ENCODE results near the gene ADA.

The ADA gene

GRCh38 chr20:44632103-44632752, 19.3 kb downstream of the ADA start:
- no peaks in the 10 kb centered on the region for H3K9me2 ChIP-seq (replicated peaks; ENCODE audit: control insufficient read depth, low read length)
- no peak for TF ChIP-seq CTCF (IDR thresholded peaks at IDR 0.05; ENCODE audit: low read depth, low read length, poor library complexity, severe bottlenecking)
- no peak for TF ChIP-seq EZH2phosphoT487 (IDR thresholded peaks at IDR 0.05; ENCODE audit: borderline replicate concordance, low read length)
- no peaks in the 10 kb centered on the region for H3K9me3 ChIP-seq (ENCODE audit: control insufficient read depth, insufficient read depth, low read length)
- no peaks in the 10 kb centered on the region for H3K79me2 ChIP-seq (ENCODE audit: control insufficient read depth, low read length)
- H3K4me2 ChIP-seq (ENCODE audit: low read length): no peak overlapping the region
- H3K4me3 ChIP-seq (ENCODE audit: low read length): no peak overlapping the region
- no peak overlapping the region for H3K27ac ChIP-seq (ENCODE audit: low read depth, low read length)
- peaks cover 7% of the 10 kb centered on the region for H3K4me1 ChIP-seq (ENCODE audit: control insufficient read depth, low read length)
- no peaks in the 10 kb centered on the region for H4K20me1 ChIP-seq (ENCODE audit: control insufficient read depth, insufficient read depth, low read depth, low read length)
- no peaks in the 10 kb centered on the region for H3F3A ChIP-seq (ENCODE audit: control insufficient read depth, insufficient read depth)
- H3K36me3 ChIP-seq (ENCODE audit: control insufficient read depth, low read length): peaks cover 7% of the 10 kb centered on the region; the same call in 1 of the 2 replicates
- no peaks in the 10 kb centered on the region for H3K27me3 ChIP-seq (ENCODE audit: control insufficient read depth, low read length)

GRCh38 chr20:44630297-44630696, 21.2 kb downstream of the ADA start:
- no peaks in the 10 kb centered on the region for H3K9me2 ChIP-seq (replicated peaks; ENCODE audit: control insufficient read depth, low read length)
- no peak overlapping the region for H3K4me3 ChIP-seq (ENCODE audit: low read length)
- H3K4me1 ChIP-seq (ENCODE audit: control insufficient read depth, low read length): peaks cover 7% of the 10 kb centered on the region
- no peaks in the 10 kb centered on the region for H3K27me3 ChIP-seq (ENCODE audit: control insufficient read depth, low read length)
- H3K4me2 ChIP-seq (ENCODE audit: low read length): no peak overlapping the region
- no peaks in the 10 kb centered on the region for H3K9me3 ChIP-seq (ENCODE audit: control insufficient read depth, insufficient read depth, low read length)
- no peaks in the 10 kb centered on the region for H4K20me1 ChIP-seq (ENCODE audit: control insufficient read depth, insufficient read depth, low read depth, low read length)
- H3F3A ChIP-seq (ENCODE audit: control insufficient read depth, insufficient read depth): no peaks in the 10 kb centered on the region
- H3K27ac ChIP-seq (ENCODE audit: low read depth, low read length): no peak overlapping the region
- H3K36me3 ChIP-seq (ENCODE audit: control insufficient read depth, low read length): peaks cover 4% of the 10 kb centered on the region; the same call in 1 of the 2 replicates
- no peaks in the 10 kb centered on the region for H3K79me2 ChIP-seq (ENCODE audit: control insufficient read depth, low read length)
- TF ChIP-seq EZH2phosphoT487 (IDR thresholded peaks at IDR 0.05; ENCODE audit: borderline replicate concordance, low read length): no peak
- no peak for TF ChIP-seq CTCF (IDR thresholded peaks at IDR 0.05; ENCODE audit: low read depth, low read length, poor library complexity, severe bottlenecking)

- Histone ChIP-seq H4K20me1 (ENCODE audit: control insufficient read depth, insufficient read depth, low read depth, low read length) (no peaks in the 10 kb centered on the region), H3K36me3 (ENCODE audit: control insufficient read depth, low read length) (peaks cover 3% of the 10 kb centered on the region; the same call in 1 of the 2 replicates), H3K9me3 (ENCODE audit: control insufficient read depth, insufficient read depth, low read length) (no peaks in the 10 kb centered on the region)
Observed at GRCh38 chr20:44629542-44629941, 22.0 kb downstream of the ADA start.

More at GRCh38 chr20:44629542-44629941, 22.0 kb downstream of the ADA start:
- H3F3A ChIP-seq (ENCODE audit: control insufficient read depth, insufficient read depth): no peaks in the 10 kb centered on the region
- no peaks in the 10 kb centered on the region for H3K9me2 ChIP-seq (replicated peaks; ENCODE audit: control insufficient read depth, low read length)
- no peaks in the 10 kb centered on the region for H3K27me3 ChIP-seq (ENCODE audit: control insufficient read depth, low read length)
- H3K4me3 ChIP-seq (ENCODE audit: low read length): no peak overlapping the region
- H3K4me2 ChIP-seq (ENCODE audit: low read length): no peak overlapping the region
- no peaks in the 10 kb centered on the region for H3K79me2 ChIP-seq (ENCODE audit: control insufficient read depth, low read length)
- TF ChIP-seq EZH2phosphoT487 (IDR thresholded peaks at IDR 0.05; ENCODE audit: borderline replicate concordance, low read length) (no peak), CTCF (IDR thresholded peaks at IDR 0.05; ENCODE audit: low read depth, low read length, poor library complexity, severe bottlenecking) (no peak)
- peaks cover 7% of the 10 kb centered on the region for H3K4me1 ChIP-seq (ENCODE audit: control insufficient read depth, low read length)
- no peak overlapping the region for H3K27ac ChIP-seq (ENCODE audit: low read depth, low read length)

Measured in DOHH2 (cell line).